WTC11 (cell line): ENCODE data around the gene PRSS56. TPM values are rescaled to one million over a fixed set of nuclear protein-coding genes. Genes with fewer than 3 reads are reported as not detected.

Experiments
- ATAC-seq: fragments of 200-7000 bp; cut with Tn5 transposase; 2 replicates; pipeline ENCODE4 v1.10.0; 2021; ENCODE audit warnings: mild to moderate bottlenecking, moderate library complexity
- CTCF ChIA-PET: fragments of 300-600 bp; sonication (Branson Sonifier 250); formaldehyde crosslinking; loops from one replicate; lab custom pipeline; 2021; ENCODE audit warnings: antibody characterized with exemption; lab: Charles Lee
- POLR2A ChIA-PET: fragments of 350-600 bp; sonication (Branson Sonifier 250); formaldehyde crosslinking; loops from one replicate; lab custom pipeline; 2021; ENCODE audit warnings: antibody characterized with exemption; lab: Charles Lee
- DNase-seq: peaks from one replicate; pipeline ENCODE4 v3.0.0; 2021; ENCODE audit warnings: low spot score
- H3K27ac Mint-ChIP-seq: 2 replicates; pipeline ENCODE4 v1.8.0; 2021; ENCODE audit warnings: mixed read lengths
- H3K27me3 Mint-ChIP-seq: 2 replicates; pipeline ENCODE4 v1.8.0; 2021; ENCODE audit warnings: low read depth, mild to moderate bottlenecking, moderate library complexity, mixed read lengths
- H3K36me3 Mint-ChIP-seq: 2 replicates; pipeline ENCODE4 v1.8.0; 2021; ENCODE audit warnings: mixed read lengths
- H3K4me1 Mint-ChIP-seq: 2 replicates; pipeline ENCODE4 v1.8.0; 2022; ENCODE audit warnings: mixed read lengths
- H3K4me3 Mint-ChIP-seq: 2 replicates; pipeline ENCODE4 v1.8.0; 2021; ENCODE audit warnings: mild to moderate bottlenecking, moderate library complexity, mixed read lengths
- H3K9me3 Mint-ChIP-seq: 2 replicates; pipeline ENCODE4 v1.8.0; 2021; ENCODE audit warnings: mixed read lengths
- ETV6 ChIP-seq: sonication (generic); formaldehyde crosslinking; IDR thresholded peaks from 2 replicates; pipeline ENCODE4 v1.8.1; 2022; ENCODE audit warnings: mild to moderate bottlenecking, missing genetic modification reagents
- FOXJ3 ChIP-seq: sonication (generic); formaldehyde crosslinking; IDR thresholded peaks from 2 replicates; pipeline ENCODE4 v1.9.0; 2021; ENCODE audit warnings: missing genetic modification reagents, mild to moderate bottlenecking, borderline replicate concordance
- GRHL2 ChIP-seq: fragments of 250-450 bp; sonication (Bioruptor Pico); IDR thresholded peaks from 2 replicates; pipeline ENCODE4 v1.8.0; 2022; ENCODE audit warnings: mild to moderate bottlenecking, moderate library complexity; ENCODE audit not compliant: insufficient replicate concordance, severe bottlenecking
- GTF2I ChIP-seq: fragments of 250-450 bp; sonication (Bioruptor Pico); conservative IDR thresholded peaks from 2 replicates; pipeline ENCODE4 v1.4.0; 2021; ENCODE audit warnings: mild to moderate bottlenecking
- HMGA2 ChIP-seq: fragments of 250-450 bp; sonication (Bioruptor Pico); IDR thresholded peaks from 2 replicates; pipeline ENCODE4 v1.4.0; 2021; ENCODE audit warnings: mild to moderate bottlenecking, moderate library complexity
- JAZF1 ChIP-seq: fragments of 250-450 bp; sonication (Bioruptor Pico); IDR thresholded peaks from 2 replicates; pipeline ENCODE4 v1.9.0; 2021; ENCODE audit warnings: moderate library complexity, mild to moderate bottlenecking, inconsistent platforms
- JUN ChIP-seq: sonication (generic); formaldehyde crosslinking; IDR thresholded peaks from 2 replicates; pipeline ENCODE4 v1.8.0; 2023; ENCODE audit warnings: mild to moderate bottlenecking, missing genetic modification reagents
- NFE2L1 ChIP-seq: sonication (generic); formaldehyde crosslinking; IDR thresholded peaks from 2 replicates; pipeline ENCODE4 v1.8.1; 2023; ENCODE audit warnings: missing genetic modification reagents
- OVOL2 ChIP-seq: fragments of 250-450 bp; sonication (Bioruptor Pico); IDR thresholded peaks from 2 replicates; pipeline ENCODE4 v1.9.0; 2021; ENCODE audit warnings: mild to moderate bottlenecking, borderline replicate concordance
- PRRX2 ChIP-seq: fragments of 250-450 bp; sonication (Bioruptor Pico); IDR thresholded peaks from 2 replicates; pipeline ENCODE4 v1.8.0; 2021; ENCODE audit warnings: mild to moderate bottlenecking
- TEAD1 ChIP-seq: sonication (generic); formaldehyde crosslinking; IDR thresholded peaks from 2 replicates; pipeline ENCODE4 v1.8.0; 2022; ENCODE audit warnings: mild to moderate bottlenecking, missing genetic modification reagents
- TP53 ChIP-seq: sonication (generic); formaldehyde crosslinking; IDR thresholded peaks from 2 replicates; pipeline ENCODE4 v1.8.1; 2023; ENCODE audit warnings: mild to moderate bottlenecking, missing genetic modification reagents
- ZNF317 ChIP-seq: sonication (generic); formaldehyde crosslinking; IDR thresholded peaks from 2 replicates; pipeline ENCODE4 v1.8.1; 2023; ENCODE audit warnings: low read depth, mild to moderate bottlenecking, moderate library complexity, missing genetic modification reagents, borderline replicate concordance
- ZNF396 ChIP-seq: fragments of 250-450 bp; sonication (Bioruptor Pico); IDR thresholded peaks from 2 replicates; pipeline ENCODE4 v1.8.0; 2021; ENCODE audit warnings: mild to moderate bottlenecking, moderate library complexity, borderline replicate concordance
- total RNA-seq: library from RNA; stranded (reverse); gene quantifications from 3 replicates; pipeline ENCODE4 v1.2.3, GENCODE V29; 2021
- TF ChIP-seq, protein P1 (sequence below): fragments of 250-450 bp; sonication (Bioruptor Pico); IDR thresholded peaks from 2 replicates; pipeline ENCODE4 v1.8.0; 2021; ENCODE audit warnings: mild to moderate bottlenecking
- TF ChIP-seq, protein P2 (sequence below): sonication (generic); formaldehyde crosslinking; IDR thresholded peaks from 2 replicates; pipeline ENCODE4 v1.8.1; 2023; ENCODE audit warnings: mild to moderate bottlenecking, missing genetic modification reagents, moderate library complexity
- TF ChIP-seq, protein P3 (sequence below): fragments of 250-450 bp; sonication (Bioruptor Pico); IDR thresholded peaks from 2 replicates; pipeline ENCODE4 v1.9.0; 2021; ENCODE audit warnings: mild to moderate bottlenecking
- TF ChIP-seq, protein P4 (sequence below): fragments of 250-450 bp; sonication (Bioruptor Pico); conservative IDR thresholded peaks from 2 replicates; pipeline ENCODE4 v1.9.0; 2021; ENCODE audit warnings: mild to moderate bottlenecking
- TF ChIP-seq, protein P5 (sequence below): sonication (generic); formaldehyde crosslinking; conservative IDR thresholded peaks from 2 replicates; pipeline ENCODE4 v1.8.1; 2022; ENCODE audit warnings: mild to moderate bottlenecking, missing genetic modification reagents
- TF ChIP-seq, protein P6 (sequence below): sonication (generic); formaldehyde crosslinking; IDR thresholded peaks from 2 replicates; pipeline ENCODE4 v1.8.1; 2023; ENCODE audit warnings: mild to moderate bottlenecking, missing genetic modification reagents
- TF ChIP-seq, protein P7 (sequence below): sonication (generic); formaldehyde crosslinking; IDR thresholded peaks from 2 replicates; pipeline ENCODE4 v1.8.1; 2022; ENCODE audit warnings: missing genetic modification reagents, borderline replicate concordance

Gene PRSS56
- total RNA-seq, 1 experiment from 2014 or later, result not detected

DNA sequence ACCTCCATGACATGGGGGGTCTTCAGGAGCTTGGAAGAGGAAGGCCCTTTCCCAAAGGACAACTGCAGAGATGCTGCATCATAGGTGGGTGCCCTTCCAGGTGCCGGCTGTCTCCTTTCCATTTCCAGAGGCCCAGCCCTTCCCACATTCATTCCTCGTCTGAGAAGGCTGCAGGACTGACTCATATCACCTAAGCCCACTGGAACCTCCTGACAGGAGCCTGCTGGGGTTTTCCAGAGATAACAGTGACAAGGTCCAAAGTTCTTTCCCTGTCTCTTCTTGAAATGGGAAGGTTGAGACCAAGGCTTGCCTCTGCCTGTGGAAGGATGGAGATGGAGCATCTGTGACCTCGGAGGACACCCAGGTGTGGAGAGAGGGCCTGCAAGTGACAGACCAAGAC is 3.6 kb upstream of the PRSS56 start (continued):
- TF ChIP-seq, protein P1, sequence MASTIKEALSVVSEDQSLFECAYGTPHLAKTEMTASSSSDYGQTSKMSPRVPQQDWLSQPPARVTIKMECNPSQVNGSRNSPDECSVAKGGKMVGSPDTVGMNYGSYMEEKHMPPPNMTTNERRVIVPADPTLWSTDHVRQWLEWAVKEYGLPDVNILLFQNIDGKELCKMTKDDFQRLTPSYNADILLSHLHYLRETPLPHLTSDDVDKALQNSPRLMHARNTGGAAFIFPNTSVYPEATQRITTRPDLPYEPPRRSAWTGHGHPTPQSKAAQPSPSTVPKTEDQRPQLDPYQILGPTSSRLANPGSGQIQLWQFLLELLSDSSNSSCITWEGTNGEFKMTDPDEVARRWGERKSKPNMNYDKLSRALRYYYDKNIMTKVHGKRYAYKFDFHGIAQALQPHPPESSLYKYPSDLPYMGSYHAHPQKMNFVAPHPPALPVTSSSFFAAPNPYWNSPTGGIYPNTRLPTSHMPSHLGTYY (CRISPR knock-in tag), result no peak
- no peak for TF ChIP-seq NFE2L1 (CRISPR knock-in tag)
- TF ChIP-seq, protein P2, sequence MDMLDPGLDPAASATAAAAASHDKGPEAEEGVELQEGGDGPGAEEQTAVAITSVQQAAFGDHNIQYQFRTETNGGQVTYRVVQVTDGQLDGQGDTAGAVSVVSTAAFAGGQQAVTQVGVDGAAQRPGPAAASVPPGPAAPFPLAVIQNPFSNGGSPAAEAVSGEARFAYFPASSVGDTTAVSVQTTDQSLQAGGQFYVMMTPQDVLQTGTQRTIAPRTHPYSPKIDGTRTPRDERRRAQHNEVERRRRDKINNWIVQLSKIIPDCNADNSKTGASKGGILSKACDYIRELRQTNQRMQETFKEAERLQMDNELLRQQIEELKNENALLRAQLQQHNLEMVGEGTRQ, result no peak
- TF ChIP-seq, protein P3, sequence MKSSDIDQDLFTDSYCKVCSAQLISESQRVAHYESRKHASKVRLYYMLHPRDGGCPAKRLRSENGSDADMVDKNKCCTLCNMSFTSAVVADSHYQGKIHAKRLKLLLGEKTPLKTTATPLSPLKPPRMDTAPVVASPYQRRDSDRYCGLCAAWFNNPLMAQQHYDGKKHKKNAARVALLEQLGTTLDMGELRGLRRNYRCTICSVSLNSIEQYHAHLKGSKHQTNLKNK (CRISPR knock-in tag), result no peak

DNA sequence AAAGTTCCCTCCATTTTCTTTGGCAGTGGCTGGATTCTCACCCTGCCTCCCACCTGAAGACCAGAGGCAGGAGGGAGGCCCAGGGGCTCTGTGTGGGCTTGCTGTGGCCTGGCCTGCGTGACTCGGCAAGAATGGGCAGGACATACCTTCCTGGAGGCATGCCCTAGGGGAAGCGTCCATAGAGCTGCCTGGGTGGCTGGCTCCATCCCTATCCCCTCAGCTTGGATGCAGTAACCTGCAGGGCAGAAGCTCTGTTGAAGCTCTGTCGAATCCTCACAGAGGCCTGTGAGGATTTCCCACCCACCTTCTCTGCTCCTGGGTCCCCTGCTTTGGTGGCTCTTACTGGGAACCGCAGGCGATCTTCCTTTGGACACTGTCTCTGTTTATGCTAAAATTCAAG is 1.3 kb upstream of the PRSS56 start:
- H3K36me3 Mint-ChIP-seq, result no peaks in the 10 kb centered on the region
- H3K4me3 Mint-ChIP-seq, result no peak overlapping the region
- H3K9me3 Mint-ChIP-seq, result no peaks in the 10 kb centered on the region
- H3K4me1 Mint-ChIP-seq, result peaks cover 7% of the 10 kb centered on the region; the same call in 1 of the 2 replicates
- ChIA-PET CTCF (interaction anchor here (1.1 to 6.5 kb wide), 5 partner anchors 10 to 74 kb away, joined by 3 to 42 read pairs (median 5); partner anchors contain the start of gene ECEL1), POLR2A (no interaction called here)
- H3K27ac Mint-ChIP-seq, result peak overlapping the region; percentile 31; the same call in 1 of the 2 replicates
- DNase-seq, result no peak
- TF ChIP-seq, protein P1 (CRISPR knock-in tag), result no peak
- TF ChIP-seq ZNF396 (CRISPR knock-in tag) (no peak), ETV6 (CRISPR knock-in tag) (no peak), TEAD1 (CRISPR knock-in tag) (no peak), TP53 (no peak), OVOL2 (CRISPR knock-in tag) (no peak), NFE2L1 (CRISPR knock-in tag) (no peak), PRRX2 (CRISPR knock-in tag) (no peak), FOXJ3 (no peak), JUN (no peak), GTF2I (CRISPR knock-in tag) (no peak), JAZF1 (CRISPR knock-in tag) (no peak), HMGA2 (CRISPR knock-in tag) (no peak), GRHL2 (CRISPR knock-in tag) (no peak), ZNF317 (CRISPR knock-in tag) (no peak)
- TF ChIP-seq, protein P4, sequence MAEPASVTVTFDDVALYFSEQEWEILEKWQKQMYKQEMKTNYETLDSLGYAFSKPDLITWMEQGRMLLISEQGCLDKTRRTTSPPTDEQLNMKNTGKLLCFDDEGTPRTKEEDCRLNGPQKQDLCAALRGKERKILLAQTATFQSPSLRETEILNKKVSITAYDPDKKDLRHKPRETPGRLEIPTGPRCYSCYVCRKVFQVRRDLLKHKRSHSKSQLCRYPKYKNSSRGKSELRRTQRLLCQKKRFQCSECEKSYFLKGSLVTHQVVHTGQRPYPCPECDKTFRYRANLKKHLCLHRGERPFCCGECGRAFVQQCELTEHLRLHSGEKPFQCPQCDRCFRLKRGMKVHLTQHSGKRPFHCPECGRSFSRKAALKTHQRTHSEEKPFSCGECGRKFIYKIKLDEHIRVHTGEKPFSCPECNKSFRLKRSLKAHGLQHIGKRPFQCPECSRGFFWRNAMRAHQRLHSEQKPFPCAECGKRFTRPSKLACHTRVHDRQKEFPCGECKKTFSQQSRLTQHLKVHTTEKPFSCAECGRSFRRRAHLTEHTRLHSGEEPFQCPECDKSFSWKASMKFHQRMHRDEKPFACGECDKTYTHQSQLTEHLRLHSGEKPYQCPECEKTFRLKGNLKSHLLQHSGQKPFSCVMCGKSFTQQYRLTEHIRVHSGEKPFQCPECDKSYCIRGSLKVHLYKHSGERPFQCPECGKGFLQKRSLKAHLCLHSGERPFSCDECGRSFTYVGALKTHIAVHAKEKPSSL (CRISPR knock-in tag), result no peak
- TF ChIP-seq, protein P5, sequence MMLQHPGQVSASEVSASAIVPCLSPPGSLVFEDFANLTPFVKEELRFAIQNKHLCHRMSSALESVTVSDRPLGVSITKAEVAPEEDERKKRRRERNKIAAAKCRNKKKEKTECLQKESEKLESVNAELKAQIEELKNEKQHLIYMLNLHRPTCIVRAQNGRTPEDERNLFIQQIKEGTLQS, result no peak
- TF ChIP-seq, protein P6, sequence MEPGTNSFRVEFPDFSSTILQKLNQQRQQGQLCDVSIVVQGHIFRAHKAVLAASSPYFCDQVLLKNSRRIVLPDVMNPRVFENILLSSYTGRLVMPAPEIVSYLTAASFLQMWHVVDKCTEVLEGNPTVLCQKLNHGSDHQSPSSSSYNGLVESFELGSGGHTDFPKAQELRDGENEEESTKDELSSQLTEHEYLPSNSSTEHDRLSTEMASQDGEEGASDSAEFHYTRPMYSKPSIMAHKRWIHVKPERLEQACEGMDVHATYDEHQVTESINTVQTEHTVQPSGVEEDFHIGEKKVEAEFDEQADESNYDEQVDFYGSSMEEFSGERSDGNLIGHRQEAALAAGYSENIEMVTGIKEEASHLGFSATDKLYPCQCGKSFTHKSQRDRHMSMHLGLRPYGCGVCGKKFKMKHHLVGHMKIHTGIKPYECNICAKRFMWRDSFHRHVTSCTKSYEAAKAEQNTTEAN (CRISPR knock-in tag), result no peak
- TF ChIP-seq, protein P7, sequence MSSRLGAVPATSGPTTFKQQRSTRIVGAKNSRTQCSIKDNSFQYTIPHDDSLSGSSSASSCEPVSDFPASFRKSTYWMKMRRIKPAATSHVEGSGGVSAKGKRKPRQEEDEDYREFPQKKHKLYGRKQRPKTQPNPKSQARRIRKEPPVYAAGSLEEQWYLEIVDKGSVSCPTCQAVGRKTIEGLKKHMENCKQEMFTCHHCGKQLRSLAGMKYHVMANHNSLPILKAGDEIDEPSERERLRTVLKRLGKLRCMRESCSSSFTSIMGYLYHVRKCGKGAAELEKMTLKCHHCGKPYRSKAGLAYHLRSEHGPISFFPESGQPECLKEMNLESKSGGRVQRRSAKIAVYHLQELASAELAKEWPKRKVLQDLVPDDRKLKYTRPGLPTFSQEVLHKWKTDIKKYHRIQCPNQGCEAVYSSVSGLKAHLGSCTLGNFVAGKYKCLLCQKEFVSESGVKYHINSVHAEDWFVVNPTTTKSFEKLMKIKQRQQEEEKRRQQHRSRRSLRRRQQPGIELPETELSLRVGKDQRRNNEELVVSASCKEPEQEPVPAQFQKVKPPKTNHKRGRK (CRISPR knock-in tag), result no peak
- no peak for ATAC-seq
- peaks cover 31% of the 10 kb centered on the region for H3K27me3 Mint-ChIP-seq
